Body of pancreas (tissue), 4 donors: Measurements from ENCODE around the gene ATAT1.
"Not testable (repeated sequence)": the region's sequence is repeated elsewhere in the genome, so short reads cannot be mapped to it uniquely, and the experiment has no call there.

Experiments
- CTCF ChIP-seq, 7 experiments: fragments of 450-650 bp in 4 of 7; fragments of 200-600 bp in 3 of 7; sonication (generic) in 3 of 7; IDR thresholded peaks; one replicate each; pipeline ENCODE4 v1.5.1; 2016 to 2019; ENCODE audit warnings: antibody characterized with exemption in 7 of 7
- POLR2A ChIP-seq, 3 donors: fragments of 450-650 bp; IDR thresholded peaks; one replicate each; pipeline ENCODE4 v1.6.1; 2016; ENCODE audit warnings: antibody characterized with exemption in 3 of 3, mild to moderate bottlenecking in 2 of 3

- TF ChIP-seq CTCF, POLR2A (IDR thresholded peaks at IDR 0.05): not testable (repeated sequence)
Measured at GRCh38 chr6:30657922-30658321, 31.2 kb downstream of the ATAT1 start.
